UCSD-AML1 (cell line): ENCODE results near the gene INPP4B.

ENCODE experiments used
- DNase-seq: peaks from one replicate; lab custom pipeline; 2025; ENCODE audit not compliant: unreplicated experiment; lab: John Stamatoyannopoulos, UW

The INPP4B gene

GRCh38 chr4:142741995-142742394, 104.1 kb downstream of the INPP4B start:
- no peak for DNase-seq

GRCh38 chr4:142728233-142728632, 117.9 kb downstream of the INPP4B start:
- no peak for DNase-seq

GRCh38 chr4:142727149-142727548, 119.0 kb downstream of the INPP4B start:
- no peak for DNase-seq

- DNase-seq, result no peak
Observed at GRCh38 chr4:142725886-142726285, 120.2 kb downstream of the INPP4B start.

GRCh38 chr4:142721187-142721586, 124.9 kb downstream of the INPP4B start:
- DNase-seq, result no peak

- no peak for DNase-seq
Observed at GRCh38 chr4:142719854-142720541, 126.1 kb downstream of the INPP4B start.

- no peak for DNase-seq
Observed at GRCh38 chr4:142718981-142719380, 127.1 kb downstream of the INPP4B start.

- DNase-seq, result no peak
Observed at GRCh38 chr4:142715727-142716126, 130.4 kb downstream of the INPP4B start.

- no peak for DNase-seq
Observed at GRCh38 chr4:142713282-142714030, 132.6 kb downstream of the INPP4B start.

GRCh38 chr4:142708231-142708630, 137.9 kb downstream of the INPP4B start:
- no peak for DNase-seq

- peak; percentile 14 for DNase-seq
Observed at GRCh38 chr4:142707401-142707800, 138.7 kb downstream of the INPP4B start.

- DNase-seq, result no peak
Observed at GRCh38 chr4:142706381-142706780, 139.7 kb downstream of the INPP4B start.

- DNase-seq, result no peak
Observed at GRCh38 chr4:142705820-142706219, 140.3 kb downstream of the INPP4B start.

GRCh38 chr4:142703694-142704309, 142.3 kb downstream of the INPP4B start:
- DNase-seq, result peak; percentile 61

GRCh38 chr4:142701017-142701416, 145.1 kb downstream of the INPP4B start:
- DNase-seq, result no peak

GRCh38 chr4:142700531-142700930, 145.6 kb downstream of the INPP4B start:
- no peak for DNase-seq

GRCh38 chr4:142698552-142698951, 147.5 kb downstream of the INPP4B start:
- peak; percentile 28 for DNase-seq

- no peak for DNase-seq
Observed at GRCh38 chr4:142697928-142698327, 148.2 kb downstream of the INPP4B start.

- DNase-seq, result no peak
Observed at GRCh38 chr4:142697320-142697719, 148.8 kb downstream of the INPP4B start.

GRCh38 chr4:142696334-142697122, 149.6 kb downstream of the INPP4B start:
- peak; percentile 39 for DNase-seq
